Liver (tissue), 3 donors: Measurements from ENCODE around the gene TYMP.

Experiments used
- CTCF ChIP-seq: fragments of 150-350 bp; IDR thresholded peaks from 2 replicates; pipeline ENCODE4 v1.5.1; 2017; ENCODE audit warnings: improper control_type of control experiment, low read depth, low read length; ENCODE audit not compliant: missing input control
- FOXA1 ChIP-seq: IDR thresholded peaks from 2 replicates; pipeline ENCODE4 v1.6.1; 2016; ENCODE audit warnings: antibody characterized with exemption
- GABPA ChIP-seq, 2 donors: IDR thresholded peaks in 1 of 2; conservative IDR thresholded peaks in 1 of 2; 2 replicates each; pipeline ENCODE4 v1.6.1; 2016; ENCODE audit warnings: antibody characterized with exemption in 2 of 2, mild to moderate bottlenecking in 1 of 2, moderate library complexity in 1 of 2
- HNF4A ChIP-seq, 2 donors: conservative IDR thresholded peaks; 2 replicates each; pipeline ENCODE4 v1.6.1; 2016; ENCODE audit warnings: antibody characterized with exemption in 2 of 2, mild to moderate bottlenecking in 2 of 2
- HNF4G ChIP-seq: IDR thresholded peaks from 2 replicates; pipeline ENCODE4 v1.6.1; 2016; ENCODE audit warnings: antibody characterized with exemption
- MAX ChIP-seq: IDR thresholded peaks from 2 replicates; pipeline ENCODE4 v1.6.1; 2016; ENCODE audit warnings: antibody characterized with exemption
- RAD21 ChIP-seq, 2 donors: IDR thresholded peaks; 2 replicates each; pipeline ENCODE4 v1.6.1; 2016; ENCODE audit warnings: antibody characterized with exemption in 2 of 2, mild to moderate bottlenecking in 2 of 2
- REST ChIP-seq: IDR thresholded peaks from 2 replicates; pipeline ENCODE4 v1.6.1; 2016; ENCODE audit warnings: antibody characterized with exemption, mild to moderate bottlenecking
- RXRA ChIP-seq, 2 donors: IDR thresholded peaks; 2 replicates each; pipeline ENCODE4 v1.6.1; 2017 to 2018; ENCODE audit warnings: antibody characterized with exemption in 2 of 2, mild to moderate bottlenecking in 1 of 2
- SP1 ChIP-seq: IDR thresholded peaks from 2 replicates; pipeline ENCODE4 v1.6.1; 2018; ENCODE audit warnings: antibody characterized with exemption, mild to moderate bottlenecking
- TAF1 ChIP-seq: conservative IDR thresholded peaks from 2 replicates; pipeline ENCODE4 v1.6.1; 2016; ENCODE audit warnings: antibody characterized with exemption, mild to moderate bottlenecking
- donor health status: healthy.
- donor health status: healthy.

- TF ChIP-seq RAD21 (IDR thresholded peaks at IDR 0.05) (no peak), CTCF (no peak), TAF1 (no peak), GABPA (IDR thresholded peaks at IDR 0.05 in 1 of 2, conservative IDR thresholded peaks at IDR 0.05 in 1 of 2) (no peak), MAX (no peak), HNF4G (no peak), RXRA (IDR thresholded peaks at IDR 0.05) (no peak), SP1 (no peak), HNF4A (conservative IDR thresholded peaks at IDR 0.05) (no peak), REST (no peak), FOXA1 (no peak)
Measured at GRCh38 chr22:50490531-50491308, 39.1 kb downstream of the TYMP start.
